Chondrocyte (in vitro differentiated cells): ENCODE results near the gene CEP350. TPM values are rescaled to one million over a fixed set of nuclear protein-coding genes. Genes with fewer than 3 reads are reported as not detected.

ENCODE experiments used
- DNase-seq: peaks from one replicate; pipeline ENCODE4 v3.0.0; 2021; ENCODE audit warnings: mixed read lengths, low spot score
- H3K27ac Mint-ChIP-seq: one replicate; pipeline ENCODE4 v1.8.0; 2021; ENCODE audit warnings: mild to moderate bottlenecking, moderate library complexity, mixed read lengths; ENCODE audit not compliant: unreplicated experiment
- H3K27me3 Mint-ChIP-seq: 2 replicates; pipeline ENCODE4 v1.8.0; 2021; ENCODE audit warnings: low read depth, mixed read lengths
- H3K36me3 Mint-ChIP-seq: 2 replicates; pipeline ENCODE4 v1.8.0; 2021; ENCODE audit warnings: low read depth, mixed read lengths
- H3K4me1 Mint-ChIP-seq: 2 replicates; pipeline ENCODE4 v1.8.0; 2021; ENCODE audit warnings: low read depth, mild to moderate bottlenecking, mixed read lengths
- H3K4me3 Mint-ChIP-seq: one replicate; pipeline ENCODE4 v1.8.0; 2021; ENCODE audit warnings: mild to moderate bottlenecking, moderate library complexity, mixed read lengths; ENCODE audit not compliant: unreplicated experiment
- H3K9me3 Mint-ChIP-seq: 2 replicates; pipeline ENCODE4 v1.8.0; 2021; ENCODE audit warnings: low read depth, mixed read lengths
- CTCF ChIP-seq: fragments of 200-600 bp; sonication (generic); IDR thresholded peaks from 2 replicates; pipeline ENCODE4 v1.5.0; 2021; ENCODE audit warnings: antibody characterized with exemption, mild to moderate bottlenecking, moderate library complexity
- total RNA-seq: library from RNA; stranded (reverse); gene quantifications from 3 replicates; pipeline ENCODE4 v1.2.1, GENCODE V29; 2021

CEP350 gene
- total RNA-seq, 1 donor from 2014 or later: 36.2 TPM

- no peak for TF ChIP-seq CTCF
- H3K36me3 Mint-ChIP-seq: peaks cover 1% of the 10 kb centered on the region
- H3K4me1 Mint-ChIP-seq: peaks cover 53% of the 10 kb centered on the region
- H3K27ac Mint-ChIP-seq: no peak overlapping the region
- no peaks in the 10 kb centered on the region for H3K9me3 Mint-ChIP-seq
- H3K27me3 Mint-ChIP-seq: no peaks in the 10 kb centered on the region
- DNase-seq: no peak
- H3K4me3 Mint-ChIP-seq: no peak overlapping the region
Observed at GRCh38 chr1:180152588-180152987, 198.0 kb downstream of the CEP350 start.

GRCh38 chr1:180153032-180153431 lies 198.4 kb downstream of the CEP350 start:
- Mint-ChIP-seq H3K9me3 (no peaks in the 10 kb centered on the region), H3K27ac (no peak overlapping the region), H3K4me1 (peaks cover 58% of the 10 kb centered on the region), H3K4me3 (no peak overlapping the region), H3K27me3 (no peaks in the 10 kb centered on the region), H3K36me3 (peaks cover 1% of the 10 kb centered on the region)
- TF ChIP-seq CTCF: no peak
- DNase-seq: no peak

GRCh38 chr1:180154003-180154324 lies 199.4 kb downstream of the CEP350 start:
- no peak for DNase-seq
- Mint-ChIP-seq H3K27me3 (no peaks in the 10 kb centered on the region), H3K36me3 (peaks cover 1% of the 10 kb centered on the region), H3K27ac (peak overlapping the region; percentile 75), H3K4me1 (peaks cover 61% of the 10 kb centered on the region), H3K4me3 (peak overlapping the region; percentile 85), H3K9me3 (no peaks in the 10 kb centered on the region)
- no peak for TF ChIP-seq CTCF

- Mint-ChIP-seq H3K4me3 (peak within 1 kb of the TSS; percentile 96), H3K27me3 (no peaks in the 10 kb centered on the region), H3K27ac (peak within 1 kb of the TSS; percentile 88), H3K36me3 (peaks cover 1% of the 10 kb centered on the region), H3K4me1 (peaks cover 61% of the 10 kb centered on the region), H3K9me3 (no peaks in the 10 kb centered on the region)
- peak; percentile 54 for TF ChIP-seq CTCF
- DNase-seq: no peak
Observed at GRCh38 chr1:180154325-180155181, 199.9 kb downstream of the CEP350 start, which contains the start of gene QSOX1. TSS of gene QSOX1 (plus strand) at chr1:180154869. CDS start at chr1:180154908, 39 bp downstream.

- no peak for TF ChIP-seq CTCF
- Mint-ChIP-seq H3K27me3 (no peaks in the 10 kb centered on the region), H3K27ac (peak overlapping the region; percentile 88), H3K36me3 (peaks cover 1% of the 10 kb centered on the region), H3K4me3 (peak overlapping the region; percentile 96), H3K9me3 (no peaks in the 10 kb centered on the region), H3K4me1 (peaks cover 61% of the 10 kb centered on the region)
- no peak for DNase-seq
Observed at GRCh38 chr1:180155182-180155682, 200.6 kb downstream of the CEP350 start.
